Natural killer cell (primary cell): ENCODE measurements around the gene PRDX2. TPM values are rescaled to one million over a fixed set of nuclear protein-coding genes. Genes with fewer than 3 reads are reported as not detected.

Experiments
- ATAC-seq, 3 donors: fragments of 150-1000 bp in 2 of 3; fragments of 200-7000 bp in 1 of 3; cut with Tn5 transposase; 1 replicate in 1 of 3; 2 replicates in 2 of 3; pipeline ENCODE4 v1.10.0; 2021; ENCODE audit warnings: mild to moderate bottlenecking in 2 of 3, moderate library complexity in 2 of 3
- DNase-seq, 2 donors: peaks; one replicate each; pipeline versions ENCODE4 v3.0.0 to v3.0.0-alpha.2; 2013 to 2021; ENCODE audit warnings: mixed read lengths in 1 of 2
- H3K27ac ChIP-seq: one replicate; pipeline ENCODE4 v1.5.1; 2013; ENCODE audit warnings: mild to moderate bottlenecking, low read length
- H3K27me3 ChIP-seq: one replicate; pipeline ENCODE4 v1.6.1; 2013; ENCODE audit warnings: low read length; ENCODE audit not compliant: control insufficient read depth, insufficient read depth
- H3K36me3 ChIP-seq: one replicate; pipeline ENCODE4 v1.6.1; 2013; ENCODE audit warnings: low read length; ENCODE audit not compliant: control insufficient read depth, insufficient read depth
- H3K4me1 ChIP-seq: one replicate; pipeline ENCODE4 v1.6.1; 2013; ENCODE audit warnings: low read length; ENCODE audit not compliant: control insufficient read depth, insufficient read depth
- H3K4me3 ChIP-seq: one replicate; pipeline ENCODE4 v1.5.1; 2013; ENCODE audit warnings: low read length
- H3K9me3 ChIP-seq: one replicate; pipeline ENCODE4 v1.6.1; 2013; ENCODE audit warnings: low read length; ENCODE audit not compliant: control insufficient read depth, insufficient read depth
- H3K27ac Mint-ChIP-seq, 2 donors: one replicate each; pipeline ENCODE4 v1.8.0; 2022; ENCODE audit warnings: mild to moderate bottlenecking in 2 of 2, mixed read lengths in 2 of 2, moderate library complexity in 1 of 2
- H3K27me3 Mint-ChIP-seq, 2 donors: one replicate each; pipeline ENCODE4 v1.8.0; 2022; ENCODE audit warnings: low read depth in 2 of 2, mixed read lengths in 2 of 2
- H3K36me3 Mint-ChIP-seq: one replicate; pipeline ENCODE4 v1.8.0; 2022; ENCODE audit warnings: mixed read lengths
- H3K4me1 Mint-ChIP-seq, 2 donors: one replicate each; pipeline ENCODE4 v1.8.0; 2022; ENCODE audit warnings: mixed read lengths in 2 of 2
- H3K4me3 Mint-ChIP-seq: one replicate; pipeline ENCODE4 v1.8.0; 2022; ENCODE audit warnings: mild to moderate bottlenecking, moderate library complexity, mixed read lengths
- H3K9me3 Mint-ChIP-seq, 2 donors: one replicate each; pipeline ENCODE4 v1.8.0; 2022; ENCODE audit warnings: mixed read lengths in 2 of 2
- WGBS: methylation state at CpG from one replicate; pipeline ENCODE4 v1.1.7; 2013; ENCODE audit warnings: missing lambda C conversion rate; ENCODE audit not compliant: insufficient coverage; 5-methylcytosine and 5-hydroxymethylcytosine counted together
- intact Hi-C: fragments of 100-400 bp; cut with micrococcal nuclease; formaldehyde crosslinking; loops from one replicate; pipeline ENCODE4 v1.14.2; 2022
- total RNA-seq, 4 donors: library from RNA; stranded (reverse); fragments of 120-200 nt in 1 of 4; gene quantifications; one replicate each; pipeline versions ENCODE4 v1.2.3 to v1.2.4, GENCODE V29; 2013 to 2022
- TF ChIP-seq, protein P1 (sequence below): fragments of 200-600 bp; IDR thresholded peaks from one replicate; pipeline ENCODE4 v1.8.0; 2022; ENCODE audit warnings: antibody characterized with exemption

The PRDX2 gene
- total RNA-seq, 3 donors from 2014 or later (not counting 1 experiment from before 2014, with no cell fraction given), result 28.8 to 67.1 (median 66.9) TPM

DNA sequence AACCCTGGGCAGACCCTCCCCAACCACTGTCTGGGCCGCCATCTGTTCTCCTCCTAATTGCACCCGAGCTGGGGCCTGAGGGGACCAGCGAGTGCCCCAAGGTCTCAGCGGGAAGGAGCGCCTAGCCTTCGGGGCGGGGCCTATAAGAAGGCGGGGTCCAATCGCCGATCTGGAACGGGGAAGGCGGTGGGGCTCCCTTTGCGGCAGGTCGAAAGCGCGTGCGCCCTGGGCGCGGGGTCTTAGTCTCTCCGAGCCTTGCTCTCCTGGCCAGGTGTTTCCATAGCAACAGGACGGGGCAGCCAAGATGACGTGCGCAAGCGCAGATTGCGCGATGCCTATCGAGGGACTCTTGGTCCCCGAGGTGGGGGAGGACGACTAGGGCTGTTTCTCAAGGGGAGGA, 39.5 kb upstream of the PRDX2 start:
- H3K27me3 Mint-ChIP-seq, result peaks cover 48 to 54% of the 10 kb centered on the region in 2 donors
- intact Hi-C loops, result loop anchor here (5.0 kb wide), 1 partner anchor 34 kb away; the partner anchor contains the start of gene RNASEH2A
- peaks cover 53% of the 10 kb centered on the region for H3K27me3 ChIP-seq
- no peak overlapping the region for H3K27ac Mint-ChIP-seq
- no peaks in the 10 kb centered on the region for H3K36me3 Mint-ChIP-seq
- no peaks in the 10 kb centered on the region for H3K36me3 ChIP-seq
- no peak overlapping the region for H3K27ac ChIP-seq
- 8% methylated on average over 29 of the region's 29 CpGs for WGBS
- H3K9me3 Mint-ChIP-seq, result no peaks in the 10 kb centered on the region
- H3K4me3 ChIP-seq, result no peak overlapping the region
- H3K4me1 ChIP-seq, result peaks cover 26% of the 10 kb centered on the region
- peaks cover 16 to 34% of the 10 kb centered on the region in 2 donors for H3K4me1 Mint-ChIP-seq
- peaks cover 4% of the 10 kb centered on the region for H3K9me3 ChIP-seq
- ATAC-seq (no peak), DNase-seq (peak in 1 of 2 donors; percentile 26)
- peak overlapping the region; percentile 48 for H3K4me3 Mint-ChIP-seq
- TF ChIP-seq, protein P1, sequence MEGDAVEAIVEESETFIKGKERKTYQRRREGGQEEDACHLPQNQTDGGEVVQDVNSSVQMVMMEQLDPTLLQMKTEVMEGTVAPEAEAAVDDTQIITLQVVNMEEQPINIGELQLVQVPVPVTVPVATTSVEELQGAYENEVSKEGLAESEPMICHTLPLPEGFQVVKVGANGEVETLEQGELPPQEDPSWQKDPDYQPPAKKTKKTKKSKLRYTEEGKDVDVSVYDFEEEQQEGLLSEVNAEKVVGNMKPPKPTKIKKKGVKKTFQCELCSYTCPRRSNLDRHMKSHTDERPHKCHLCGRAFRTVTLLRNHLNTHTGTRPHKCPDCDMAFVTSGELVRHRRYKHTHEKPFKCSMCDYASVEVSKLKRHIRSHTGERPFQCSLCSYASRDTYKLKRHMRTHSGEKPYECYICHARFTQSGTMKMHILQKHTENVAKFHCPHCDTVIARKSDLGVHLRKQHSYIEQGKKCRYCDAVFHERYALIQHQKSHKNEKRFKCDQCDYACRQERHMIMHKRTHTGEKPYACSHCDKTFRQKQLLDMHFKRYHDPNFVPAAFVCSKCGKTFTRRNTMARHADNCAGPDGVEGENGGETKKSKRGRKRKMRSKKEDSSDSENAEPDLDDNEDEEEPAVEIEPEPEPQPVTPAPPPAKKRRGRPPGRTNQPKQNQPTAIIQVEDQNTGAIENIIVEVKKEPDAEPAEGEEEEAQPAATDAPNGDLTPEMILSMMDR, result no peak

DNA sequence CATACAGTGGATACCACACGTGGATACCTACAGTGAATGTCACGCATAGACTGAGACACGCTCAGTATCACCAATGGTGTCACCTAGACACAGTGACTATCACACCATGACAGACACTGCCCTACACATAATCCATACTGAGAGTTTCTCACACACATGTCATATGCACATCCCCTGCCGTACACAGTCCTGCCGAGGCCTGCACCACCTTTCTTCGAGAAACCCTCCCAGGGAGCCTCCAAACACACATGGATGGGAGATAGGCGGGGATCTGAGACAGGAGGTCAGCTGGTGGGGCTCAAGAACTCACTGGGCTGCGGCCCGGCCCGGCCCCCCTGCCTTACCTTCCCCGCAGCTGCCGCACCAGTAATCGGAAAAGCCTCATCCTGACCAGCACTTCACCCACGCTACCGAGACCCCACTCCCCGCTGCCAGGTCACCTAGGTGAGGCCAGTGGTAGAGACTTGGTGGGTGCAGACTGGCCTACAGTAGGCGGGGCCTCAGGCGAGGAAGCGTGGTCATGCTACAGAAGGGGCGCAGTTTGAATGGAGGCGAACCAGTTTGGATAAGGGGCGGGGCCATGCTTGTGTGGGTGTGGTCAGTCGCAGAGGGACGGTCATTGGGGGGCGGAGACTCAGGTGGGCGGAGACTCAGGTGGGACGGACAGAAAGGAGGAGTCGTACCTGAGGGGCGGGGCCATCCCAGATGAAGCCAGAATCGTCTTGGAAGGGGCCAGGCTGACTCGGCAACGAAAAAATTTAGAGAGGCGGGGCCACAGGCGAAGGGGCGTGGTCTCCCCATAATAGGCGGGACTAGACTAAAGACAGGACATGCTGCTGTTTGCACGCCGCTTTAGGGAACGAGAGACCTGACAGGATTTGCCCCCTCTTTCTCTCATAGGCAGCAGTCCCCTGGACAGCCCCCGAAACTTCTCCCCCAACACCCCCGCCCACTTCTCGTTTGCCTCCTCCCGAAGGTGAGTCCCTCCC, 38.8 kb upstream of the PRDX2 start:
- intact Hi-C loops, result loop anchor here (5.0 kb wide), 1 partner anchor 33 kb away; the partner anchor contains the start of gene RNASEH2A
- no peak overlapping the region for H3K27ac Mint-ChIP-seq
- peaks cover 6% of the 10 kb centered on the region for H3K9me3 ChIP-seq
- peaks cover 48 to 54% of the 10 kb centered on the region in 2 donors for H3K27me3 Mint-ChIP-seq
- H3K4me3 Mint-ChIP-seq, result no peak overlapping the region
- peaks cover 26% of the 10 kb centered on the region for H3K4me1 ChIP-seq
- TF ChIP-seq, protein P1, result no peak
- H3K4me3 ChIP-seq, result no peak overlapping the region
- H3K9me3 Mint-ChIP-seq, result no peaks in the 10 kb centered on the region
- H3K27me3 ChIP-seq, result peaks cover 58% of the 10 kb centered on the region
- peak; percentile 31 to 47 (median 39) for ATAC-seq
- H3K36me3 Mint-ChIP-seq, result no peaks in the 10 kb centered on the region
- H3K36me3 ChIP-seq, result no peaks in the 10 kb centered on the region
- DNase-seq, result peak in 1 of 2 donors; percentile 49
- peaks cover 16 to 34% of the 10 kb centered on the region in 2 donors for H3K4me1 Mint-ChIP-seq
- no peak overlapping the region for H3K27ac ChIP-seq
- 32% methylated on average over 43 of the region's 43 CpGs for WGBS

DNA sequence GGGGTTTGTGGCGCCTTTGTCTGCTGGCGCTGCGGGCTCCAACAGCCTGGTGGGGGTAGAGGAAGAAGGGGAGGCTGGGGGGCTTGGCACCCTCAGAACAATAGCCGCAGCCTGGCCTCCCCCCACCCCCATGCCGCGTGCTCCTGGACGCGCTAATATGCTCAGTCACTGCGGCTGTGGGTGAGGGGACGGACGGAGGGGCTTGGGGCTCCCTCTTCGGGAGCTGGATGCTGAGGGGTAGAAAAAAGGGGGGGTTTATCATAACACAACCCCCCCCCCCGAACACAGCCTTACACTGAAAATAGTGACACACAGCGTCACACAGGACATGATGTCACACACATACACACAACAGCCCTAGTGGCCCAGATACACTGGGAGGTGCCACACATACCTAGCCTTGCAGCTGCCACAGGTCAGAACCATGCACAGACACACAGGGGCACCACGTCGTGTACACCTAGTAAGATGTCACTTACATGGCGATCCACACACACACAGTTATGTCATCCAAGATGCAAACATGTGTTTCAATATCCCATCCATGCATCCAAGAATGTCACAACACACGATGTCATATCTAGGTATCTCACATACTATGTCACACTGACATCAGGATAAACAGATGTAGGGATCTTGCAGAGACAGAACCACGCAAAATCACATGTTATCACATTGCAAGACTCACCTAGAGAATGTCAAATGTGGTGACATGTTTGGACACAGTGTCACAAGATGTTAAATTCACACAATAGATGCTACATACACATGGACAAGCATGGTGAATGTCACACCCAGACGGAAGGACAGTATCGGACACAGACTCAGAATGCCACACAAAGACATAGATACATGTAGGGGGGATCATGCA, 37.5 kb upstream of the PRDX2 start:
- Histone ChIP-seq H3K9me3 (peaks cover 12% of the 10 kb centered on the region), H3K36me3 (no peaks in the 10 kb centered on the region), H3K4me1 (peaks cover 38% of the 10 kb centered on the region), H3K27ac (no peak overlapping the region), H3K27me3 (peaks cover 71% of the 10 kb centered on the region), H3K4me3 (no peak overlapping the region)
- WGBS, result 39% methylated on average over 13 of the region's 21 CpGs
- H3K9me3 Mint-ChIP-seq, result no peaks in the 10 kb centered on the region
- no peaks in the 10 kb centered on the region for H3K36me3 Mint-ChIP-seq
- peak overlapping the region; percentile 35 for H3K4me3 Mint-ChIP-seq
- peaks cover 20 to 42% of the 10 kb centered on the region in 2 donors for H3K4me1 Mint-ChIP-seq
- TF ChIP-seq, protein P1, result no peak
- no peak overlapping the region for H3K27ac Mint-ChIP-seq
- ATAC-seq (peak in 2 of 3 donors; percentile 34 to 48), DNase-seq (peak in 1 of 2 donors; percentile 54)
- intact Hi-C loops, result no loop called here
- H3K27me3 Mint-ChIP-seq, result peaks cover 50 to 59% of the 10 kb centered on the region in 2 donors
